T-cell (primary cell): ENCODE measurements around the gene ARL14EPL. TPM values are rescaled to one million over a fixed set of nuclear protein-coding genes. Genes with fewer than 3 reads are reported as not detected.

Experiments used
- ATAC-seq, 4 experiments: fragments of 200-7000 bp in 3 of 4; fragments of 150-1000 bp in 1 of 4; cut with Tn5 transposase; replicated peaks in 1 of 4; 1 replicate in 3 of 4; 2 replicates in 1 of 4; pipeline ENCODE4 v1.10.0; 2021; ENCODE audit warnings: moderate library complexity in 3 of 4, mild to moderate bottlenecking in 2 of 4, moderate number of reproducible peaks in 1 of 4
- CTCF ChIA-PET, 2 donors: fragments of 300-600 bp; sonication (Branson Sonifier 250); formaldehyde crosslinking; loops; one replicate each; lab custom pipeline; 2022; ENCODE audit warnings: antibody characterized with exemption in 2 of 2; lab: Charles Lee
- POLR2A ChIA-PET, 2 donors: fragments of 300-600 bp; sonication (Branson Sonifier 250); formaldehyde crosslinking; loops; one replicate each; lab custom pipeline; 2022; ENCODE audit warnings: antibody characterized with exemption in 2 of 2; lab: Charles Lee
- DNase-seq, 35 experiments: peaks; one replicate each; pipeline versions ENCODE4 v3.0.0 to v3.0.0-alpha.2; 2013 to 2023
- H3K27ac ChIP-seq: one replicate; pipeline ENCODE4 v1.5.1; 2013; ENCODE audit warnings: low read length
- H3K27me3 ChIP-seq, 2 experiments: replicated peaks in 1 of 2; 1 replicate in 1 of 2; 2 replicates in 1 of 2; pipeline versions ENCODE4 v1.6.1 to v1.7.0; 2013; ENCODE audit warnings: low read length in 1 of 2, mixed read lengths in 1 of 2; ENCODE audit not compliant: control insufficient read depth in 2 of 2, insufficient read depth in 2 of 2; ENCODE audit errors: extremely low read depth in 1 of 2
- H3K36me3 ChIP-seq, 2 donors: 1 replicate in 1 of 2; 2 replicates in 1 of 2; pipeline versions ENCODE4 v1.6.1 to v1.7.0; 2013; ENCODE audit warnings: low read length in 1 of 2; ENCODE audit not compliant: control insufficient read depth in 2 of 2, insufficient read depth in 1 of 2; ENCODE audit errors: extremely low read depth in 1 of 2
- H3K4me1 ChIP-seq, 2 experiments: 1 replicate in 1 of 2; 2 replicates in 1 of 2; pipeline versions ENCODE4 v1.6.1 to v1.7.0; 2013; ENCODE audit warnings: low read length in 2 of 2, mixed read lengths in 1 of 2; ENCODE audit not compliant: insufficient read depth in 2 of 2, control insufficient read depth in 1 of 2; ENCODE audit errors: extremely low read depth in 1 of 2
- H3K4me3 ChIP-seq, 2 donors: 1 replicate in 1 of 2; 2 replicates in 1 of 2; pipeline versions ENCODE4 v1.5.1 to v1.7.0; 2013; ENCODE audit warnings: mild to moderate bottlenecking in 2 of 2, low read length in 1 of 2, moderate library complexity in 1 of 2; ENCODE audit not compliant: control insufficient read depth in 1 of 2; ENCODE audit errors: extremely low read depth in 1 of 2
- H3K9me3 ChIP-seq: 2 replicates; pipeline ENCODE4 v1.7.0; 2013
- H3K27ac Mint-ChIP-seq, 2 donors: one replicate each; pipeline ENCODE4 v1.8.0; 2020 to 2021; ENCODE audit warnings: mild to moderate bottlenecking in 2 of 2, mixed read lengths in 2 of 2
- H3K27me3 Mint-ChIP-seq, 2 donors: one replicate each; pipeline ENCODE4 v1.8.0; 2021 to 2022; ENCODE audit warnings: mixed read lengths in 2 of 2
- H3K36me3 Mint-ChIP-seq: one replicate; pipeline ENCODE4 v1.8.0; 2021; ENCODE audit warnings: mixed read lengths
- H3K4me1 Mint-ChIP-seq, 3 donors: one replicate each; pipeline ENCODE4 v1.8.0; 2020 to 2022; ENCODE audit warnings: mixed read lengths in 3 of 3, mild to moderate bottlenecking in 1 of 3
- H3K4me3 Mint-ChIP-seq, 3 donors: one replicate each; pipeline ENCODE4 v1.8.0; 2020 to 2022; ENCODE audit warnings: mild to moderate bottlenecking in 3 of 3, mixed read lengths in 3 of 3, moderate library complexity in 3 of 3
- H3K9me3 Mint-ChIP-seq, 3 donors: one replicate each; pipeline ENCODE4 v1.8.0; 2020 to 2022; ENCODE audit warnings: mixed read lengths in 3 of 3
- WGBS: methylation state at CpG from one replicate; pipeline ENCODE4 v1.1.5; 2013; ENCODE audit warnings: missing lambda C conversion rate; ENCODE audit not compliant: insufficient coverage; 5-methylcytosine and 5-hydroxymethylcytosine counted together
- total RNA-seq, 35 experiments: library from RNA in 6 of 35; stranded (reverse) in 6 of 35; fragments of 120-200 nt in 1 of 35; gene quantifications; one replicate each; pipeline versions ENCODE4 v1.2.1 to v1.2.4 and lab custom pipeline; 2013 to 2026

ARL14EPL gene
- total RNA-seq (not detected), total RNA-seq (lab: John Stamatoyannopoulos, UW) (0 to 0.18 (median 0) reads per million in 29 experiments)
- total RNA-seq (2013) = not detected

- H3K27me3 ChIP-seq = peaks cover 0 to 2% of the 10 kb centered on the region in 2 experiments
- ATAC-seq = peak in 1 of 4 experiments; percentile 14
- Mint-ChIP-seq H3K27me3 (peaks cover 8 to 32% of the 10 kb centered on the region in 2 donors), H3K27ac (no peak within 1 kb of the TSS), H3K36me3 (no peaks in the 10 kb centered on the region), H3K9me3 (no peaks in the 10 kb centered on the region), H3K4me3 (no peak within 1 kb of the TSS), H3K4me1 (peaks cover 0 to 5% (median 0%) of the 10 kb centered on the region in 3 donors)
- no peak within 1 kb of the TSS for H3K27ac ChIP-seq
- no peaks in the 10 kb centered on the region for H3K9me3 ChIP-seq
- POLR2A ChIA-PET = interaction anchor here in 1 of 2 donors (0.6 kb wide), 1 partner anchor 84 kb away, joined by 6 read pairs; no protein-coding TSS in a partner anchor
- DNase-seq = peak in 1 of 35 experiments; percentile 7
- CTCF ChIA-PET = no interaction called here
- H3K4me3 ChIP-seq = no peak within 1 kb of the TSS
- no peaks in the 10 kb centered on the region for H3K36me3 ChIP-seq
- WGBS = 0% methylated on average over 1 of the region's 9 CpGs
- peaks cover 0 to 2% of the 10 kb centered on the region in 2 experiments for H3K4me1 ChIP-seq
Observed at GRCh38 chr5:116032094-116032517, at the start of gene ARL14EPL. ARL14EPL (plus strand) TSS chr5:116032472; CDS start chr5:116051466, 18,994 bp downstream.

GRCh38 chr5:115983519-115983918, 48.8 kb upstream of the ARL14EPL start:
- no peak overlapping the region for H3K27ac Mint-ChIP-seq
- Histone ChIP-seq H3K36me3 (no peaks in the 10 kb centered on the region), H3K4me1 (no peaks in the 10 kb centered on the region), H3K4me3 (no peak overlapping the region), H3K27ac (no peak overlapping the region), H3K9me3 (no peaks in the 10 kb centered on the region), H3K27me3 (peaks cover 0 to 4% of the 10 kb centered on the region in 2 experiments)
- ATAC-seq (no peak), DNase-seq (no peak)
- H3K4me3 Mint-ChIP-seq = no peak overlapping the region
- H3K36me3 Mint-ChIP-seq = no peaks in the 10 kb centered on the region
- ChIA-PET POLR2A (no interaction called here), CTCF (interaction anchor here in 1 of 2 donors (0.6 kb wide), 1 partner anchor 405 kb away, joined by 4 read pairs; no protein-coding TSS in a partner anchor)
- no peaks in the 10 kb centered on the region for H3K9me3 Mint-ChIP-seq
- WGBS = no CpG with 5 or more reads among the region's 1 CpG
- no peaks in the 10 kb centered on the region for H3K4me1 Mint-ChIP-seq
- H3K27me3 Mint-ChIP-seq = peaks cover 13 to 20% of the 10 kb centered on the region in 2 donors

GRCh38 chr5:115985802-115986757, 46.2 kb upstream of the ARL14EPL start:
- H3K27me3 ChIP-seq = peaks cover 0 to 3% of the 10 kb centered on the region in 2 experiments
- Mint-ChIP-seq H3K27me3 (peaks cover 2 to 7% of the 10 kb centered on the region in 2 donors), H3K27ac (no peak overlapping the region), H3K9me3 (no peaks in the 10 kb centered on the region), H3K4me1 (no peaks in the 10 kb centered on the region), H3K36me3 (no peaks in the 10 kb centered on the region), H3K4me3 (no peak overlapping the region)
- 92% methylated on average over 4 of the region's 10 CpGs for WGBS
- POLR2A ChIA-PET = no interaction called here
- H3K36me3 ChIP-seq = no peaks in the 10 kb centered on the region
- H3K9me3 ChIP-seq = no peaks in the 10 kb centered on the region
- no peaks in the 10 kb centered on the region for H3K4me1 ChIP-seq
- DNase-seq (no peak), ATAC-seq (no peak)
- no peak overlapping the region for H3K27ac ChIP-seq
- CTCF ChIA-PET = no interaction called here
- H3K4me3 ChIP-seq = no peak overlapping the region

DNA sequence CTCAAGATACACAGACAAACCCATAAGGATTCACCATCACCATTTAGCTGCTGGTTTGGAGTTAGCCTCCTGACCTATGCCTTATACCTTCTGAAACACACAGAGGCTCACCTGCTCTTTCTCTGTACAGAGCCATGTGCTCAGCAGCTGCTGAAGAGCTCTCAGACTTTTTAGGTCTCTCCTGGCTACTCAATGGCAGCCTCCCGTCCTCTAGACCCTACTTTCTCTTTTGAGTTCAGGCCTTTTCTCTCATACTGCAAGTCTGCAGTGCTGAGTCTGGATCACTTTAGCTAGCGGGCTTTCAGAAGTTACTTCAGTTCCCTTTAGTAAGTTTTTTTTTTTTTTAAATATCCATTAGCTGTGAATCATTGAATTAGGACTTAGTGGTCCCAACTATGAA, 44.3 kb upstream of the ARL14EPL start:
- H3K27me3 ChIP-seq = peaks cover 0 to 3% of the 10 kb centered on the region in 2 experiments
- H3K27me3 Mint-ChIP-seq = peaks cover 5% of the 10 kb centered on the region in 2 donors
- H3K27ac Mint-ChIP-seq = no peak overlapping the region
- WGBS = no CpG with 5 or more reads among the region's 2 CpGs
- no peak overlapping the region for H3K4me3 Mint-ChIP-seq
- no peaks in the 10 kb centered on the region for H3K4me1 ChIP-seq
- no peak for ATAC-seq
- no peak overlapping the region for H3K4me3 ChIP-seq
- no peaks in the 10 kb centered on the region for H3K4me1 Mint-ChIP-seq
- H3K9me3 ChIP-seq = no peaks in the 10 kb centered on the region
- no peak overlapping the region for H3K27ac ChIP-seq
- H3K36me3 ChIP-seq = no peaks in the 10 kb centered on the region
- ChIA-PET POLR2A (interaction anchor here in 1 of 2 donors (0.6 kb wide), 1 partner anchor 864 kb away, joined by 3 read pairs; no protein-coding TSS in a partner anchor), CTCF (interaction anchor here in 1 of 2 donors (0.6 to 0.7 kb wide), 2 partner anchors 28 to 1646 kb away, joined by 3 read pairs; no protein-coding TSS in a partner anchor)
- H3K36me3 Mint-ChIP-seq = no peaks in the 10 kb centered on the region
- no peaks in the 10 kb centered on the region for H3K9me3 Mint-ChIP-seq
- no peak for DNase-seq

GRCh38 chr5:115992848-115993350, 39.4 kb upstream of the ARL14EPL start:
- Histone ChIP-seq H3K9me3 (no peaks in the 10 kb centered on the region), H3K27ac (no peak overlapping the region), H3K4me1 (no peaks in the 10 kb centered on the region), H3K27me3 (peaks cover 0 to 3% of the 10 kb centered on the region in 2 experiments), H3K36me3 (no peaks in the 10 kb centered on the region), H3K4me3 (no peak overlapping the region)
- DNase-seq (no peak), ATAC-seq (no peak)
- no peaks in the 10 kb centered on the region for H3K4me1 Mint-ChIP-seq
- POLR2A ChIA-PET = interaction anchor here in 1 of 2 donors (0.7 kb wide), 1 partner anchor 22 kb away, joined by 3 read pairs; no protein-coding TSS in a partner anchor
- CTCF ChIA-PET = interaction anchor here in 1 of 2 donors (0.7 kb wide), 1 partner anchor 359 kb away, joined by 3 read pairs; no protein-coding TSS in a partner anchor
- peaks cover 14 to 23% of the 10 kb centered on the region in 2 donors for H3K27me3 Mint-ChIP-seq
- H3K27ac Mint-ChIP-seq = no peak overlapping the region
- H3K9me3 Mint-ChIP-seq = no peaks in the 10 kb centered on the region
- WGBS = no CpG with 5 or more reads among the region's 5 CpGs
- H3K4me3 Mint-ChIP-seq = no peak overlapping the region
- no peaks in the 10 kb centered on the region for H3K36me3 Mint-ChIP-seq

- DNase-seq = no peak
- no peak overlapping the region for H3K4me3 Mint-ChIP-seq
- Histone ChIP-seq H3K9me3 (no peaks in the 10 kb centered on the region), H3K27me3 (peaks cover 0 to 3% of the 10 kb centered on the region in 2 experiments), H3K36me3 (no peaks in the 10 kb centered on the region), H3K4me3 (no peak overlapping the region), H3K4me1 (no peaks in the 10 kb centered on the region), H3K27ac (no peak overlapping the region)
- H3K36me3 Mint-ChIP-seq = no peaks in the 10 kb centered on the region
- H3K27ac Mint-ChIP-seq = no peak overlapping the region
- ChIA-PET POLR2A (no interaction called here), CTCF (no interaction called here)
- no peak for ATAC-seq
- 100% methylated on average over 2 of the region's 6 CpGs for WGBS
- H3K4me1 Mint-ChIP-seq = no peaks in the 10 kb centered on the region
- peaks cover 14 to 30% of the 10 kb centered on the region in 2 donors for H3K27me3 Mint-ChIP-seq
- no peaks in the 10 kb centered on the region for H3K9me3 Mint-ChIP-seq
Observed at GRCh38 chr5:115995351-115995750, 36.9 kb upstream of the ARL14EPL start.
